Uterus (tissue), 2 donors: ENCODE results near the gene TYRO3.

Experiments used
- CTCF ChIP-seq, 4 experiments: fragments of 200-600 bp in 2 of 4; fragments of 450-650 bp in 2 of 4; sonication (generic) in 2 of 4; IDR thresholded peaks; one replicate each; pipeline ENCODE4 v1.5.1; 2016 to 2019; ENCODE audit warnings: antibody characterized with exemption in 4 of 4, mild to moderate bottlenecking in 2 of 4, moderate library complexity in 1 of 4
- POLR2A ChIP-seq, 2 donors: fragments of 450-650 bp; IDR thresholded peaks; one replicate each; pipeline ENCODE4 v1.6.1; 2016; ENCODE audit warnings: antibody characterized with exemption in 2 of 2, mild to moderate bottlenecking in 1 of 2, moderate library complexity in 1 of 2

- TF ChIP-seq CTCF (IDR thresholded peaks at IDR 0.05): no peak
- TF ChIP-seq POLR2A (IDR thresholded peaks at IDR 0.05): no peak
Measured at GRCh38 chr15:41631880-41632470, 73.0 kb downstream of the TYRO3 start.
